Measurements from ENCODE around the gene HMGB1. TPM values are rescaled to one million over a fixed set of nuclear protein-coding genes. Genes with fewer than 3 reads are reported as not detected.

Gene HMGB1
- total RNA-seq (100 to 1,000 TPM; 213 to 235 TPM), polyA plus RNA-seq (100 to 1,000 TPM; 389 to 410 TPM)
- long read RNA-seq, donor 1, full-length matches to known transcripts = 120 of 188 reads
- long read RNA-seq, donor 1, partial matches to known transcripts = 38 of 188 reads
- long read RNA-seq, donor 1, other reads (novel, unspliced or antisense) = 30 of 188 reads
- long read RNA-seq, donor 2, full-length matches to known transcripts = 91 of 156 reads
- long read RNA-seq, donor 2, partial matches to known transcripts = 41 of 156 reads
- long read RNA-seq, donor 2, other reads (novel, unspliced or antisense) = 24 of 156 reads

- ATAC-seq (ENCODE audit: low FRiP score) (peak; percentile 98), DNase-seq (peak; percentile 99)
- H3K36me3 ChIP-seq (ENCODE audit: control insufficient read depth in 1 of 2, insufficient read depth in 2 of 2, low read length in 1 of 2) = no peaks in the 10 kb centered on the region
- 0 to 1% methylated on average over 51 to 57 of the region's 57 CpGs for WGBS, 2 donors
- H3K9me3 ChIP-seq (ENCODE audit: control insufficient read depth, low read length) = no peaks in the 10 kb centered on the region
- peak within 1 kb of the TSS; percentile 62 to 69 for H3K4me3 ChIP-seq (ENCODE audit: low read length in 2 of 2)
- intact Hi-C loops (cut with DNase I) = loop anchor here (5.0 to 10.0 kb wide), 6 partner anchors 121 to 611 kb away; partner anchors contain the start of genes UBL3 (in 1 of the 2) and USPL1 (in 1 of the 2)
- no peaks in the 10 kb centered on the region for H3K27me3 ChIP-seq (ENCODE audit: control insufficient read depth in 1 of 2, insufficient read depth in 2 of 2, low read length in 1 of 2)
- peaks cover 0 to 1% of the 10 kb centered on the region in 2 donors for H3K4me1 ChIP-seq (ENCODE audit: control insufficient read depth in 1 of 2, insufficient read depth in 2 of 2, low read length in 2 of 2)
- peak within 1 kb of the TSS; percentile 83 to 94 for H3K27ac ChIP-seq (ENCODE audit: low read depth in 1 of 2, low read length in 2 of 2)
Measured at GRCh38 chr13:30465593-30466357, at the start of gene HMGB1. HMGB1 (minus strand) TSS chr13:30465936; CDS start chr13:30463680, 2,256 bp downstream.

- no peaks in the 10 kb centered on the region for H3K9me3 ChIP-seq (ENCODE audit: control insufficient read depth, low read length)
- no peaks in the 10 kb centered on the region for H3K27me3 ChIP-seq (ENCODE audit: control insufficient read depth in 1 of 2, insufficient read depth in 2 of 2, low read length in 1 of 2)
- H3K27ac ChIP-seq (ENCODE audit: low read depth in 1 of 2, low read length in 2 of 2) = no peak overlapping the region
- no peak for ATAC-seq (ENCODE audit: low FRiP score)
- intact Hi-C loops (cut with DNase I) = no loop called here
- no peak for DNase-seq
- WGBS, 2 donors = 83 to 84% methylated on average over 4 of the region's 4 CpGs
- no peaks in the 10 kb centered on the region for H3K36me3 ChIP-seq (ENCODE audit: control insufficient read depth in 1 of 2, insufficient read depth in 2 of 2, low read length in 1 of 2)
- no peaks in the 10 kb centered on the region for H3K4me1 ChIP-seq (ENCODE audit: control insufficient read depth in 1 of 2, insufficient read depth in 2 of 2, low read length in 2 of 2)
- no peak overlapping the region for H3K4me3 ChIP-seq (ENCODE audit: low read length in 2 of 2)
Measured at GRCh38 chr13:30510811-30511371, 45.2 kb upstream of the HMGB1 start.

- ATAC-seq (ENCODE audit: low FRiP score) = no peak
- intact Hi-C loops (cut with DNase I) = no loop called here
- H3K27me3 ChIP-seq (ENCODE audit: control insufficient read depth in 1 of 2, insufficient read depth in 2 of 2, low read length in 1 of 2) = no peaks in the 10 kb centered on the region
- no peaks in the 10 kb centered on the region for H3K36me3 ChIP-seq (ENCODE audit: control insufficient read depth in 1 of 2, insufficient read depth in 2 of 2, low read length in 1 of 2)
- WGBS, 2 donors = 88 to 92% methylated on average over 4 of the region's 4 CpGs
- no peaks in the 10 kb centered on the region for H3K4me1 ChIP-seq (ENCODE audit: control insufficient read depth in 1 of 2, insufficient read depth in 2 of 2, low read length in 2 of 2)
- no peak for DNase-seq
- no peak overlapping the region for H3K27ac ChIP-seq (ENCODE audit: low read depth in 1 of 2, low read length in 2 of 2)
- no peak overlapping the region for H3K4me3 ChIP-seq (ENCODE audit: low read length in 2 of 2)
- H3K9me3 ChIP-seq (ENCODE audit: control insufficient read depth, low read length) = no peaks in the 10 kb centered on the region
Measured at GRCh38 chr13:30510091-30510490, 44.4 kb upstream of the HMGB1 start.

GRCh38 chr13:30509254-30510050, 43.7 kb upstream of the HMGB1 start:
- WGBS, 2 donors = 92 to 94% methylated on average over 9 of the region's 9 CpGs

GRCh38 chr13:30504081-30504480, 38.3 kb upstream of the HMGB1 start:
- Histone ChIP-seq H3K4me3 (ENCODE audit: low read length in 2 of 2) (no peak overlapping the region), H3K36me3 (ENCODE audit: control insufficient read depth in 1 of 2, insufficient read depth in 2 of 2, low read length in 1 of 2) (no peaks in the 10 kb centered on the region), H3K27ac (ENCODE audit: low read depth in 1 of 2, low read length in 2 of 2) (no peak overlapping the region), H3K4me1 (ENCODE audit: control insufficient read depth in 1 of 2, insufficient read depth in 2 of 2, low read length in 2 of 2) (no peaks in the 10 kb centered on the region), H3K9me3 (ENCODE audit: control insufficient read depth, low read length) (no peaks in the 10 kb centered on the region), H3K27me3 (ENCODE audit: control insufficient read depth in 1 of 2, insufficient read depth in 2 of 2, low read length in 1 of 2) (no peaks in the 10 kb centered on the region)
- intact Hi-C loops (cut with DNase I) = no loop called here
- WGBS, 2 donors = 72 to 75% methylated on average over 1 of the region's 1 CpG
- no peak for DNase-seq
- no peak for ATAC-seq (ENCODE audit: low FRiP score)

More at GRCh38 chr13:30509254-30510050, 43.7 kb upstream of the HMGB1 start:
- intact Hi-C loops (cut with DNase I) = no loop called here
- no peak overlapping the region for H3K4me3 ChIP-seq (ENCODE audit: low read length in 2 of 2)
- ATAC-seq (ENCODE audit: low FRiP score) (no peak), DNase-seq (no peak)
- no peaks in the 10 kb centered on the region for H3K36me3 ChIP-seq (ENCODE audit: control insufficient read depth in 1 of 2, insufficient read depth in 2 of 2, low read length in 1 of 2)
- no peaks in the 10 kb centered on the region for H3K9me3 ChIP-seq (ENCODE audit: control insufficient read depth, low read length)
- H3K27me3 ChIP-seq (ENCODE audit: control insufficient read depth in 1 of 2, insufficient read depth in 2 of 2, low read length in 1 of 2) = no peaks in the 10 kb centered on the region
- no peaks in the 10 kb centered on the region for H3K4me1 ChIP-seq (ENCODE audit: control insufficient read depth in 1 of 2, insufficient read depth in 2 of 2, low read length in 2 of 2)
- no peak overlapping the region for H3K27ac ChIP-seq (ENCODE audit: low read depth in 1 of 2, low read length in 2 of 2)

- Histone ChIP-seq H3K4me3 (ENCODE audit: low read length in 2 of 2) (no peak overlapping the region), H3K27ac (ENCODE audit: low read depth in 1 of 2, low read length in 2 of 2) (no peak overlapping the region), H3K36me3 (ENCODE audit: control insufficient read depth in 1 of 2, insufficient read depth in 2 of 2, low read length in 1 of 2) (no peaks in the 10 kb centered on the region), H3K4me1 (ENCODE audit: control insufficient read depth in 1 of 2, insufficient read depth in 2 of 2, low read length in 2 of 2) (no peaks in the 10 kb centered on the region), H3K9me3 (ENCODE audit: control insufficient read depth, low read length) (no peaks in the 10 kb centered on the region), H3K27me3 (ENCODE audit: control insufficient read depth in 1 of 2, insufficient read depth in 2 of 2, low read length in 1 of 2) (no peaks in the 10 kb centered on the region)
- DNase-seq (no peak), ATAC-seq (ENCODE audit: low FRiP score) (no peak)
- WGBS, 2 donors = 85 to 90% methylated on average over 2 of the region's 2 CpGs
- intact Hi-C loops (cut with DNase I) = no loop called here
Measured at GRCh38 chr13:30502237-30502636, 36.5 kb upstream of the HMGB1 start.

- Histone ChIP-seq H3K36me3 (ENCODE audit: control insufficient read depth in 1 of 2, insufficient read depth in 2 of 2, low read length in 1 of 2) (no peaks in the 10 kb centered on the region), H3K27ac (ENCODE audit: low read depth in 1 of 2, low read length in 2 of 2) (no peak overlapping the region), H3K9me3 (ENCODE audit: control insufficient read depth, low read length) (no peaks in the 10 kb centered on the region), H3K27me3 (ENCODE audit: control insufficient read depth in 1 of 2, insufficient read depth in 2 of 2, low read length in 1 of 2) (no peaks in the 10 kb centered on the region), H3K4me3 (ENCODE audit: low read length in 2 of 2) (no peak overlapping the region), H3K4me1 (ENCODE audit: control insufficient read depth in 1 of 2, insufficient read depth in 2 of 2, low read length in 2 of 2) (no peaks in the 10 kb centered on the region)
- DNase-seq = no peak
- WGBS, 2 donors = 92% methylated on average over 3 of the region's 3 CpGs
- ATAC-seq (ENCODE audit: low FRiP score) = no peak
- intact Hi-C loops (cut with DNase I) = no loop called here
Measured at GRCh38 chr13:30499338-30499737, 33.6 kb upstream of the HMGB1 start.

GRCh38 chr13:30496147-30496546, 30.4 kb upstream of the HMGB1 start:
- H3K27me3 ChIP-seq (ENCODE audit: control insufficient read depth in 1 of 2, insufficient read depth in 2 of 2, low read length in 1 of 2) = no peaks in the 10 kb centered on the region
- H3K36me3 ChIP-seq (ENCODE audit: control insufficient read depth in 1 of 2, insufficient read depth in 2 of 2, low read length in 1 of 2) = no peaks in the 10 kb centered on the region
- 93 to 94% methylated on average over 2 of the region's 2 CpGs for WGBS, 2 donors

More at GRCh38 chr13:30496147-30496546, 30.4 kb upstream of the HMGB1 start:
- intact Hi-C loops (cut with DNase I) = no loop called here
- Histone ChIP-seq H3K27ac (ENCODE audit: low read depth in 1 of 2, low read length in 2 of 2) (no peak overlapping the region), H3K4me1 (ENCODE audit: control insufficient read depth in 1 of 2, insufficient read depth in 2 of 2, low read length in 2 of 2) (no peaks in the 10 kb centered on the region), H3K9me3 (ENCODE audit: control insufficient read depth, low read length) (no peaks in the 10 kb centered on the region), H3K4me3 (ENCODE audit: low read length in 2 of 2) (no peak overlapping the region)
- no peak for DNase-seq
- no peak for ATAC-seq (ENCODE audit: low FRiP score)
